ENCODE data around the gene ACOT12. TPM values are rescaled to one million over a fixed set of nuclear protein-coding genes. Genes with fewer than 3 reads are reported as not detected.

ACOT12 gene
- total and polyA plus RNA-seq, 2 of the 13 experiments (the other 11 are each of a cell fraction or from before 2014, with no cell fraction given) = not detected

- TF ChIP-seq ATF6 (CRISPR knock-in tag; conservative IDR thresholded peaks at IDR 0.05) (0 out of 2 replicates have a peak, but pooled peaks have one; percentile 43), KLF12 (CRISPR knock-in tag; IDR thresholded peaks at IDR 0.05; ENCODE audit: borderline replicate concordance) (no peak), ZNF724P (CRISPR knock-in tag; IDR thresholded peaks at IDR 0.05; ENCODE audit: borderline replicate concordance) (no peak), ZMYM3 (CRISPR knock-in tag; IDR thresholded peaks at IDR 0.05) (peak; percentile 23; the same call in 1 of the 2 replicates), ISX (CRISPR knock-in tag; conservative IDR thresholded peaks at IDR 0.05) (no peak), ZNF563 (CRISPR knock-in tag; IDR thresholded peaks at IDR 0.05) (no peak), SNAI1 (CRISPR knock-in tag; IDR thresholded peaks at IDR 0.05; ENCODE audit: borderline replicate concordance) (no peak), TFAP4 (IDR thresholded peaks at IDR 0.05; ENCODE audit: borderline replicate concordance, low read depth) (peak; percentile 24; the same call in 1 of the 2 replicates), IKZF4 (CRISPR knock-in tag; IDR thresholded peaks at IDR 0.05; ENCODE audit: borderline replicate concordance, low read depth, not compliant biosample characterization) (no peak), ELF3 (CRISPR knock-in tag; IDR thresholded peaks at IDR 0.05) (peak; percentile 67), ZNF234 (CRISPR knock-in tag; conservative IDR thresholded peaks at IDR 0.05) (no peak), ZXDC (CRISPR knock-in tag; IDR thresholded peaks at IDR 0.05) (no peak), ZNF678 (CRISPR knock-in tag; IDR thresholded peaks at IDR 0.05) (no peak), NFIB (CRISPR knock-in tag; IDR thresholded peaks at IDR 0.05; ENCODE audit: borderline replicate concordance) (no peak), ZNF275 (CRISPR knock-in tag; IDR thresholded peaks at IDR 0.05; ENCODE audit: borderline replicate concordance) (no peak), ZNF335 (CRISPR knock-in tag; IDR thresholded peaks at IDR 0.05) (0 out of 2 replicates have a peak, but pooled peaks have one; percentile 30), ARID3A (IDR thresholded peaks at IDR 0.05; ENCODE audit: low read depth, low read length) (peak; percentile 97), ZNF629 (CRISPR knock-in tag; conservative IDR thresholded peaks at IDR 0.05) (no peak), ZNF414 (CRISPR knock-in tag; IDR thresholded peaks at IDR 0.05) (peak; percentile 85)
Measured at GRCh38 chr5:81353189-81353588, 40.7 kb downstream of the ACOT12 start (continued).
